ENCODE results near the gene NUP35.
"Not testable (repeated sequence)": the region's sequence is repeated elsewhere in the genome, so short reads cannot be mapped to it uniquely, and the experiment has no call there.

NUP35 gene

DNA sequence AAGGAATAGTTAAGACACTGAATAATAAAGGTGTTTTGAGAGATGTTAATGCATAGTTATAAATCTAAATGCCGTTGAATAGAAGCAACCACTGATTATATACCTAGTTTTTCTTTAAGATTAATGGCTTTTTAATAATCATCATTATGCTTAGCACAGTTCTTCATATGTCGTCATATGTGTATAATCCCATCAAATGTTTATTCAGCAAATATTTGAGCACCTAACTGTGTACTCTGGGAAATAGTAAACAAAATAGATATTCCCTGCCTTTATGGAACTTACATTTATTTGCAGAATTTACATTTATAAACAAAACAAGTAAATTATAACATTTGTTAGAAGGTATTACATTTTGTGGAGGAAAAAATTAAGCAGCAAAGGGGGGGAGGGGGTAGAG lies 9.8 kb downstream of the NUP35 start:
- no peak for DNase-seq (ENCODE audit: low read depth in 3 of 3)

DNA sequence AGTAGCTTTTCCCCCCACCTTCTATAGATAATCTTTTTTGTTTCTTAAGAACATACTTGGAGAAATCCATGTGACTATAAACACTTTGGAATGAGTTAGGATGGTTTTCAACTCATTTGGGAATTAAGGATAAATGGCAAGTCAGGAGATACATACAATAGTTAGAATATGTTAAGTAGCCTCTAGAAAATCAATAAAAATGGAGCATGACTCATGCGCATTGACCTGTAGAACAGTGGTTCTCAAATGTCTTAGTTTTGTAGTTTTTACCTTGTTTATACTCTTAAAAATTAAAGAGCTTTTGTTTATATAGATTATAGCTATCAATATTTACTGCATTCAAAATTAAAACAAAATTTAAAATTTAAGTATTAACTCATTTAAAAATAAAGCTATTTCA lies 24.7 kb downstream of the NUP35 start:
- DNase-seq (ENCODE audit: low read depth in 3 of 3), result no peak

DNA sequence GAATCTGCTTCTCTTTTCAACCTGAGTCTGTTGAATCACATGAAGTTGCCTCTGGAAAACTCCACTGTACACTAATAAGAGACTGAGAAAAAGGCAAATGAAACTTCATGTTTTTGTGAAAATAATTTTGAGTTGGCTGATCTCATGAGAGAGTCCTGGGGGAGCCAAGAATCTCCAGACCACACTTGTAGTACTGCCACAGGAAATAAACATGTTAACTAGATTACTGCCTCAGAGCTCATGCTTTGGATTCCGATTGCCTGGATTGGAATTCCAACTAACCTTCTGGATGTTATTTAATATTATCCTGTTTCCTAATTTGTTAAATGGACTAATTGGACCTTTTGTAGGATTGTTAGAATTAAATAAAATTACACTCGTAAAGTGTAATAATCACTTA lies 25.2 kb downstream of the NUP35 start:
- no peak for DNase-seq (ENCODE audit: low read depth in 3 of 3)

GRCh38 chr2:183152280-183152679 lies 28.0 kb downstream of the NUP35 start:
- not testable (repeated sequence) for DNase-seq (ENCODE audit: low read depth in 3 of 3)

GRCh38 chr2:183153967-183154366 lies 29.7 kb downstream of the NUP35 start:
- no peak for DNase-seq (ENCODE audit: low read depth in 3 of 3)

- not testable (repeated sequence) for DNase-seq (ENCODE audit: low read depth in 3 of 3)
Observed at GRCh38 chr2:183154772-183155171, 30.5 kb downstream of the NUP35 start.

DNA sequence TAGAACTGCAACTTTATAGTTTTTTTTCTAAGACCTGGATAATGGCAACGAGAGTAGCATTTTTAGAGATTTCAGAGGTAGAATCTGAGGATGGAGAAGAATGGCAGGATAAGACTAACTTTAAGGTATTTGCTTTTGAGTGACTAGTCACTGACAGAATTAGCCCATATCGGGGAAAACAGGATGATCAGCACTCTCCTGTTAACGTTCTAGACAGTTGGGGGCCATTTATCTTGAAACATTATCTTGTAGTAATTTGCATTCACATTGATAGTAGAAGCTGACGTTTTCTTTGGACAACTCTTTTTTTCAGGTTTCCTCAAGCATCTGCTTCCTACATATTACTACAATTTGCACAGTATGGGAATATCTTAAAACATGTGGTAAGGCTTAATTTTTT lies 32.9 kb downstream of the NUP35 start:
- no peak for DNase-seq (ENCODE audit: low read depth in 3 of 3)

DNA sequence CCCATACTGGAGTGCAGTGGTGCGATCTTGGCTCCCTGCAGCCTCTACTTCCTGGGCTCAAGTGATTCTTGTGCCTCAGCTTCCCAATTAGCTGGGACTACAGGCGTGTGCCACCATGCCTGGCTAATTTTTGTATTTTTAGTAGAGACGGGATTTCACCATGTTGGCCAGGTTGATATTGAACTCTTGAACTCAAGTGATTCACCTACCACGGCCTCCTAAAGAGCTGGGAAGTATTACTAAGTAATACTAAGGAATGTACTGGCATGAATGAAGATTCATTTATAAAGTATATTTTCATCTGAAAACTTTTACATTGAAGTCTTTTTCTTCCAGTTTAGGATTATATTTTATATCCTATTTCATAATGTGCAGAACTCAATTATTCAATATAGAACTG lies 38.1 kb downstream of the NUP35 start:
- DNase-seq (ENCODE audit: low read depth in 3 of 3), result no peak

DNA sequence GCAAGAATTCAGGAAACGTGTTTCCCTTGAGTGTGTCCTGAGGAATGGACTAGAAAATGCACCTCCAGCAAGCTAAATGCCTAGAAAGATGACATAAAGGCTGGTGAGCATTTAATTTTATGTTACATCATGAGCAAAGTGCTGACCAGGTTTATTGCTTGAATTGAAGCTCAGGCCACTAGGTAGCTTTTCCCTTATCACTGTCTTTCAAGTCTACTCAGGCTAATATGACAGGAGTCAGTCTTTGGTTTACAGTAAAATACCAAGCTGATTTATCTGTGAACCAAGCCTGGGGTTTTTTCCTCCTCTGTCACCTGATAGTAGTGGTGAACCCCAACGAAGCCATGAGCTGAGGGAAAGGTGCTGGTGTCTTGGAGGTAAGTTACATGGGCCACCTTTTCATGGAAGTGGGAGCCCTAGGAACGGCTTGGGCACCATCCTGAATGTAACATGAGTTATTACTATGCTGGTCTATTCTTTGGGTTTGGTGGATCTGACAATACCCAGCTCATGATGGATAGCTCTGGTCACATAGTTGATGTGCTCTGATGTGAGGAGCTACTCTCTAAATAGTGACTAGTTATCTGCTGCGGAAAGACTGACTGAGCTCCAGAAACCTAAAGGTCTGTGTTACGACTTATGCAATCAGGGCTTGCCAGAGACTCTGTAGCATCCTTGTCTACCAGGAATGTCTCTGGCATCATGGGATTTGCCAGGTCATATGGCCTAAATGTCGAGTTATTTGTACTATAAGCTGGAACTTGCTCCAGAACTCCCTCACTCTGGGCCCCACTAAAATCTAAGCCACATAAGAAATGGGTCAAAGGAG lies 39.8 kb downstream of the NUP35 start:
- DNase-seq (ENCODE audit: low read depth in 3 of 3), result no peak

- no peak for DNase-seq (ENCODE audit: low read depth in 3 of 3)
Observed at GRCh38 chr2:183164650-183165015, 40.4 kb downstream of the NUP35 start.

DNA sequence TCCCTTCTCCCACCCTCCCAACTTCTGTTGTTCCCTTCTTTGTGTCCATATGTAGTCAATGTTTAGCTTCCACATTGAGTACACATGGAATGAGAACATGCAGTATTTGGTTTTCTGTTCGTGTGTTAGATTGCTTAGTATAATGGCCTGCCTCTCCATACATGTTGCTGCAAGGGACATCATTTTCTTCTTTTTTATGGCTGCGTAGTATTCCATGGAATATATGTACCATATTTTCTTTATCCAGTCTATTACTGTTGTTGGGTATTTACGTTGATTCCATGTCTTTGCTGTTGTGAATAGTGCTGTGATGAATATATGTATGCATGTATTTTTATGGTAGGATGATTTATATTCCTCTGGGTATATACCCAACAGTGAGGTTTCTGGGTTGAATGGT lies 42.0 kb downstream of the NUP35 start:
- no peak for DNase-seq (ENCODE audit: low read depth in 3 of 3)

GRCh38 chr2:183166976-183167375 lies 42.7 kb downstream of the NUP35 start:
- not testable (repeated sequence) for DNase-seq (ENCODE audit: low read depth in 3 of 3)

- DNase-seq (ENCODE audit: low read depth in 3 of 3), result no peak
Observed at GRCh38 chr2:183172220-183172887, 48.1 kb downstream of the NUP35 start.

- no peak for DNase-seq (ENCODE audit: low read depth in 3 of 3)
Observed at GRCh38 chr2:183179156-183179555, 54.9 kb downstream of the NUP35 start.

DNA sequence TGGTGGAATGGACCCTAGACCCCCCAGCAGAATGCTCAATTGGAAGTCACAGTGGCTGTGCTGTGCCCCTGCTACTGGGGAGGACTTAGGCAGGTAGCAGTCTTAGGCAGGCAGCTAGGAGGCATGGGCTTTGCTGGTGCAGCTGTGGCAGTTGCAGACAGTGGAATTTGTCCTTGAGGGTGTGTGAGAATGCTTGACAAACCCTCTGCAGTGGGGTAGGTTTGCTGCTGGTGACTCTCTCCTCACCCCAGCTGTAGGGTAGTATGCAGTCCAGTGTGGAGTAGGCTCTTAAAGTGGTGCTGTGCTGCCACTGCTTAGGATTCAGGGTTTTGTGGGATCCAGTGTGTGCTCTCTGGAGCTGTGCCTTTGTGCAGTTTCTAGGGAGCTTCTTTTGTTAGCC lies 61.3 kb downstream of the NUP35 start:
- no peak for DNase-seq (ENCODE audit: low read depth in 3 of 3)

DNA sequence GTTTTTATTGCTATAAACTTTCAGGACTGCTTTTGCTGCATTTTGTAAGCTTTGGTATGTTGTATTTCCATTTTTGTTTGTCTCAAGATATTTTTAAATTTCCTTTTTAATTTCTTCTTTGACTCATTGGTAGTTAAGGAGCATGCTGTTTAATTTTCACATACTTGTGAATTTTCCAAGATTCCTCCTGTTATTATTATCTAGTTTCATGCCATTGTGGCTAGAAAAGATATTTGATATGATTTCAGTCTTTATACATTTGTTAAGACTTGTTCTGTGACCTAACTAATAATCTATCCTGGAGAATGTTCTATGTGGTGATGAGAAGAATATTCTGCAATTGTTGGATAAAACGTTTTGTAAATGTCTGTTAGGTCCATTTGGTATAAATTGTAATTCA lies 62.1 kb downstream of the NUP35 start:
- DNase-seq (ENCODE audit: low read depth in 3 of 3), result no peak

DNA sequence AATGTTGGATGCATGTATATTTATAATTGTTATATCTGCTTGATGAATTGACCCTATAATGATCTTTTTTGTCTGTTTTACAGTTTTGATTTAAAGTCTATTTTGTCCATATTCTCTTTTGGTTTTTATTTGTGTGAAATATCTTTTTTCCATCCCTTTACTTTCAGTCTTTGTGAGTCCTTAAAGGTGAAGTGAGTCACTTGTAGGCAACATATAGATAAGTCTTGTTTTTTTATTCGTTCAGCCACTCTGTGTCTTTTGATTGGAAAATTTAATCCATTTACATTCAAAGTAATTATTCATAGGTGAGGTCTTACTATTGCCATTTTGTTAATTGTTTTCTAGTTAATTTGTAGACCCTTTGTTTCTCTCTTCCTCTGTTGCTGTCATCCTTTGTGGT lies 62.5 kb downstream of the NUP35 start:
- no peak for DNase-seq (ENCODE audit: low read depth in 3 of 3)

DNA sequence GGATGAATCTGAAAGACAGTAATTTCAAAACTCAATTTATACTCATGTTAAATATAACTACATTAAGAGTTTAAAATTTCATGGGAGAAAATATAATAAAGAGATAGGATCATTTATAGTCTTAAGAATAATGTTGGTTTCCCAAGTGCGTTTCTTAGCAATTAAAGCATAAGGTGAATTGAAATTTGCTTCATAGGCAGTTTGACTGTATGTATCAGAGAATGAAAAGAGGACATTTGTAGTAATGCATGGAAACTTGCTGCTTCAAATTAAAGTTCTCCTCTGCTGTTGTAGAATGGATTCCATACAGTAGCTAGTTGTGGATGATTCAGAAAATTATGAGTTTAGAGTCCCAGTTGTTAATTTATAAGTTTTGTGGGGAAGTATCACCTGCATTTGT lies 68.1 kb downstream of the NUP35 start:
- DNase-seq (ENCODE audit: low read depth in 3 of 3), result no peak

DNA sequence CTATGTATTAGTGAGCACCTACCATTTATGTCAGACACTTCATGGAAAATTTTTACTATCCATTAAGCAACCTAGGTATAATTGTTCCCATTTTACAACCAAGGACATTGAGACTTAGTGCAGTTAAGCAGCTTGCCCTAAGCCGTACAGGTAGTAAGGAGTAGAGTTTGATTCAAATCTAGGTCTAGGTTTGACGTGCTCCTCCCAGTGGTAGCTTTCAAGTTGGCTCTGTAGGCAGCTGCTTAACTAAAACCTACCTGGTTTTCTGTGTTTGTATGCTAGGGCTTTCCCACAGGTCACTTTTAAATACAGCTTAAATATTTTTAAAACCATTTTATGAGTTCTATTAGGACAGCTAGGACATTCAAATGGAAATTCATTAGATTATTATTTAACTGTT lies 69.7 kb downstream of the NUP35 start:
- DNase-seq (ENCODE audit: low read depth in 3 of 3), result no peak

GRCh38 chr2:183195397-183195796 lies 71.2 kb downstream of the NUP35 start:
- DNase-seq (ENCODE audit: low read depth in 3 of 3), result no peak

DNA sequence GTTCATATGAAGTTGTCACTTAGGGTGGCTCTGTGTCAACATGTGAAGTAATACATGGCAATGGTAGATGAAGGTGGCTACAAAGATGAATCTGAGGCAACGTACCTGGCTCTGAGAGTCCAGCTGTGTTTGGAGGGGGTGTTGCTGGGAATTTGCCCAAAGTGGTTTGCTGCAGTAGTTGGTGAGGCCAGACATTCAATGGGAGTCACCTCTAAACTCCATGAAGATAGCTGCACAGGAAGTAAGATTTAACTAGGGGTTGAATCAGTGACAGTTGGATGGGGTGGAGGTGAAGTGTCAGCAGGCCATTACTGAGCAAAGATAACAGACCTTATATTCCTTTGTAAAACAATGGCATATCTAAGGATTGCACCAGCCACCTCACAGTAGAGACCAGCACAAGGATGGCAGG lies 71.8 kb downstream of the NUP35 start:
- no peak for DNase-seq (ENCODE audit: low read depth in 3 of 3)

DNA sequence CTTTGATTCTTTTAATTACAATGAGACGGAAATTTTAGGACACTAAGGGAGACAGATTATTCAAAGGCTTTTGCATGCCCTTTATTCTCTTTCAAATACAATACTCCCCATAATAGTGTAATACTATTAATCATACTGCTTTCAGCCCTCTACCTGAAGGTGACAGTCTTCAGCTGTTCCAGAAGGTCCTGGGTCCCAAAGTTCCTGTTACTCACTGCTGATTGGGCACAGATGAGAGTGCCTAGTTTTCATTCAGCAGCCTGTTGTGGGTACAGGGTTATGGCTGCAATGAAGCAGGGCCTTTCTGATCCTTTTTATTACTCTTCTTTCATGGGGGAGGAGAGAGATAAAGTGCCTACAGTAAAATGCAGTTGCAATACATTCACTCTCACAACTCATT lies 80.2 kb downstream of the NUP35 start:
- no peak for DNase-seq (ENCODE audit: low read depth in 3 of 3)

- DNase-seq (ENCODE audit: low read depth in 3 of 3), result no peak
Observed at GRCh38 chr2:183207110-183207509, 82.9 kb downstream of the NUP35 start.
